NCI-H2196 treated with DMSO at 0.1 percent for 48 hours (cell line): ENCODE measurements around the gene RNF152.

ENCODE experiments used
- DNase-seq: peaks from one replicate; lab custom pipeline; 2025; ENCODE audit not compliant: unreplicated experiment; lab: John Stamatoyannopoulos, UW

Gene RNF152

DNA sequence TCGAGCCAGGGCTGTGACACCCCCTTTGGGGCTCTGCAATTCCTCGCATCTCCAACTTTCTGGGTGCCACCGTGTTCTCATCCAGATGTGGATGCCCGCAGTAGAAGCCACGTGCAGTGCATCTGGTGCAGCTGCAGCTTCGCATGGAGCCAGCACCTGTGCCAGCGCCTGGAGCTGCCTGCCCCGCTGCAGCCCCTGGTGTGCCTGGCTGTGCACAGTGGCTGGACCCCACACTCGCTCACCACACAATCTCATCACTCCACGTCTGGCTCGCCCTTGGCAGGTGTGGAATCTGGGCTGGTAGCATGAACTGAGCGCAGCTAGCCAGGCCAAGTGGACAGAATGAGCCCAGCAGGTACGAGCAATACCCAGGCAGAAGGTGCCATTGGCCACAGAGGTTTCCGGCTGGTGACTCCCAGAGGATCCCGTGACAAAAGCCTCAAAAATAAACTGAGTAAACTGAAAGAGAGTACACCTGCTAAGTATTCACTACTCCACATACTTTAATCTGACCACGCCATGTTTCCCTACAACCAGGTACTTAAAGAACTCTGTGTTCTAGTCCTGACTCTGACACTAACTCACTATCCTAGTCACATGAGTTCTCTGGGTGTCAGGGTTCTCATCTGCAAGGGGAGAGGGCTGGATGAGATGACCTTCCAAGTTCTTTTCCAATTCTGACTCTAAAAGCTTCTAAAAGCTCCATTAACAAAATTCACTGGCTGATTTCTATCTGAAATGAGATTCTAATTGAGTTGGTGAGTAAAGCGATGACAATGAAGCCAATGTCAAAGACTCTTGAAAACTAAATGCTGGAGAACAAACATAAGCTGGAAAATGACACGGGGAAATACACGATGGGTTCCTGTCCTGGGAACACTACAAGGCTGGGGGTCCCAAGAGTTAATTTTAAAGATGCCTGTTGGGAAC lies 37.1 kb downstream of the RNF152 start:
- DNase-seq, result no peak

DNA sequence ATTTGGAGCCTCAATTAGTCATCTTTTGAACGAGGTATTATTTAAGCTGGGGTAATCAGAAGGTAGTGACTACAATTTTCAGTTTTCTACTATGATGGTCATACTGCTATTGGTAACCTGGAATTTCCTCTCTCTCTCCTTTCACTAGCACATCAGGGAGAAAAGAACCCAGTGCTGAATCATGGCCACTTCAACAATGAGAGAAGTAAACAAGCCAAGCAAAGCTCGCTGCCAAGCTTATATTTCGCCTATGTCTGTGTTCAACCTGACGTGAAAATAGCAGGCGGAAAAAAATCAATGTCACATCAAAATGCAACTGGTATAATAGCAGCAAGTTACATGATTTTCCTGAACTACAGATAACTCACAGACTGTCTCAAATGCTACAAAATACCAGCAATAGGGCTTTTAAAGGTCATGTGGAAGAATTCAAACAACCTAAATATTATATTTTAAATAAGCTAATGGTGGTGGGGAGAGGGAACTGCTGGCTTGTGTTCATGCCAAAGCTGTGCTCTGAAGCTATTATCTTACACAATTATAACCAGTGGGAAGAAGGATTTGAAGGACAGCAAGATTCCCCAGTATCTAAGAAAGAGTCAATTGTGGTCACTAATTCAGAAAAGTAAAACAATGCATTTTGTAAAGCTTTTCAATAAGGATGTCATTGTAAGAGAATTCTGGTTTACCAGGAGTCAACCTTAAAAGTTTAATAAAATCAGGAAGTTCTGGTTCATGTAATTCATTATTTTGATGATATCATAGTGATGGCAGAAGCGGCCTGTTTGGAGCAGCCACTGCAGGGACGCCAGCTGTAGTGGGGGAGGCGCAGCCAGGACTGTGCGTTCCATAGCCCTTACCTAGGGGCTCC lies 38.0 kb downstream of the RNF152 start:
- DNase-seq, result no peak

DNA sequence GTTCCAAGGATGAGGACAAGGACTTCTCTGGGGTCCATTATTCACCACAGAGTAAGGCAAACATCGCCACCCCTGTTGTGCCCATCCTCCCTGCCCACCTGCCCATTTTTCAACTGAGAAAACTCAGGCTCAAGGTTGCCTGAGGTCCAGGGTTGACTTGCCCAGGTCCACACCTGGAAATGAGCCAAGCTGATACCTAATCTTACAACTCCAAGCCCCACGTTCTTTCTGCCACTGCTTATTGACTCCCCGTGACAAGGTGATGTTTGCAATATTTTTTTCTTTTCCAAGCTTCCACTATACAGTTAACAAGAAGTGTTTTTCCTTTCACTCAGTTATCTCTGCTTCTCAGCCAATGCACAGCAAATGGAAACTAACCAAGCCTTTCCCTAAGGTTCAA lies 39.0 kb downstream of the RNF152 start:
- DNase-seq, result no peak

DNA sequence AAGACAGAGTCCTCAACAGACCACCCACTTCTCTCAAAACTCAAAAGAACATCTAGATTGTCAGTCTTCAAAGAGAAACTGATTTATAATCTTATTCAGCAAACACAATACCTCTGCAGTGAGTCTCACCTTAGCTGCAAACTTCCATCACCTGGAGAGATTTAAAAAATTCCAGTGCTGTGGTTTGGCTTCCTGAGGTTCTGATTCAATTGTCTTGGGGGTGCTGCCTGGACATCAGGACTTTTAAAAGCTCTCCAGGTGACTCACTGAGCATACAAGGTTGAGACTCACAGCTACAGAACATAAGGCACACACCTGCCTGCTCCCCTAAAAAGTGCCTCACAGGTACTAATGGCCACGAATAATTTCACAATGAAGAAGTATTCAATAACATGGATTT lies 40.3 kb downstream of the RNF152 start:
- no peak for DNase-seq

DNA sequence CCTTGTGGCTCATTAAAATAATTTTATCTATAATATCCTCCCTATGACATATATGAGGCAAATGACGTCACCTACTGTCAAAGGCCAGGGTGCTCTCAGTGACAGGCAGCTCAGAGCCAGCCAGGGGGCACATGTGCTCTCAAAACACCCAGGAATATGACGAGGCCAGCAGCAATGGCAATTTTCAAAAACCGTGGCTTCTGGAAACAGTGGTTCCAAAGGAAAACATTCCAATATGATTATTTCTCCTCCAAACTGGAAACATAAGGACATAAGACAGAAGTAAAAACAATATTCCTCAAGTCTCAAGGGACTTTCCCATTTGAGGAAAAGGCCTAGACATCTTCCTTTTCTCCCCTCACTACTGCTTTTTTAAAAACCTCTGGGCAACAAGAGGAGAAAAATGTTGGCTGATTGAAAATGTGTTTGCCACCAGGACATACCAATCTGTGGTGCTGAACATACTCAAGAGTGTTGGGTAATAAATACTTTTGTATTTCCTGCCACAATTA lies 40.8 kb downstream of the RNF152 start:
- no peak for DNase-seq

DNA sequence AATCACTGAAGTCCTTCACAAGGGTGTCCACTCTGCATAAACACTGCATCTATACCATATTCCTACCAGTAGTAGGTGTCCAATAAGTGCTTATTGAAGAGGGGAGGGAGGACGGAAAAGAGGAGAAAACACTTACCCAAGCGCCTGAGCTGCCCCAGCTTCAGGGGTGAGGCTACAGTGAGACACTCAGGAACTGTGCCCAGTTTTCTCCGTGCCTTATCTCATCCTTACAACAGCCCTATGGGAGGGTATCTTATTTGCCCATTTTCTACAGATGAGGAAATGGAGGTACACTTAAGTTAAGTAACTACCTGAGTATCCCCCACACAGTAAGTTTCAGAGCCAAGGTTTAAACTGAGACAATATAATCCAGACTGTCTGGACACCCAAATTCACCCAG lies 41.5 kb downstream of the RNF152 start:
- no peak for DNase-seq

DNA sequence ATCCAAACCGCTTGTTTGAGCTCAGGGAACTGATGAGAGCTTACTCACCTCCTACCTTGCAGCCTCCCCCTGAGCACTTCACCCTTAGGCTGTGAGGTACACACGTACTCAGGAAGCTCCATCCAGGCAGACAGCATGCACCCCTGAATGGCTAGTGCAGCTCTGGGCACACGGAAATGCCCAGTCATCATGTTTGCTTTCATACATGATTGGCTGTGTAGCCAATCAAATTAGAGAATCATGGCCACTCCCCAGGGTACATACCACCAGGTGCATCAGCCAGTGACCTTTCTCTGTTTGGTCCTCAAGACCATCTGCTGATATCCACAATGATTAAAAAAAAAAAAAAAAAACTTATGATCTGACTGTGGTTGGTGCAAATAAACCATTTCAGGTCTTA lies 42.1 kb downstream of the RNF152 start:
- no peak for DNase-seq

DNA sequence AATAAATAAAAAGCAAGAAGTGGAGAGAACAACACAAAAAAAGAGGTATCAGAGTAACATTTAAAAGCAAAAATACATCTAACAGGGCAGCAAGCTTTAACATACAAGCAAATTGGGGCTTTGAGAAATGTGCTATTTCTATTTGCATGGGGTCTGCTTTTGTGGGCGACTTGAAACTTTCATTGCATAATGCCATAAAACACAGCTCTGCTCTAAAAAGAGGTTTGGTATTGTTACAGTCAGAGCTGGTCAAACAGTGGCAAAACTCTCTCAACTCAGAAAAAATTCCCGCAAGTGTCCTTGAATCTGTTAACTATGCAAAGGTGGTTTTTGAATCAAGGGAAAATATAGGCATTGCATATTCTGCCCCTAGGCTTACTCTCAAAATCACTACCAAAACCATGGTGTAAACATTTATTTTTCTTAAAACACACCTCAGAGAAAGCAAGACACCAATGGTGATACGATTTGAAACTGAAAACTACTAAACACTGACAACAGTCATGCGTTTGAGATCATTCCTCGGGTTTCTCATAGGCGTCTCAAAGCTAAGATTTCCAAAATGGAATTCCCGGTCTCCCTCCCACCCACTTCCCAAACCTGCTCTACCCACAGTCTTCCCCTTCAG lies 45.5 kb downstream of the RNF152 start:
- no peak for DNase-seq

DNA sequence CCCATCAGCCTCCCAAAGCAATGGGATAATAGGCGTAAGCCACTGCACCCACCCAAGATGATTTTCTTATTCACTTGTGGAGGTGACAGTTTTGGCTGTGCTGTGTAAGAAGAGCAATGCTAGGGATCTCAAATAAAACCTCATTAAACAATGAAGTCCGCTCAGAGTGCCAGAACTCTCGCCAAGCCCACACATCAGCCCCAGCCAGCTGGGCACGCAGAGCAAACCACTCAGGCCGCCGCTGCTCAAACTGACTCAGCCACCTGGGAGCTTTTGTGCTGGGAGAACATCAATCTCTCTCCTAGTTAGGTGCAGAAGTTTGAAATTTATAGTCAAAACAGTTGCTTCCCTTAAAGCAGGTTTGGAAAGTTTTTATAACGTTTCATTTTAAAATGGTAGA lies 47.6 kb downstream of the RNF152 start:
- no peak for DNase-seq

DNA sequence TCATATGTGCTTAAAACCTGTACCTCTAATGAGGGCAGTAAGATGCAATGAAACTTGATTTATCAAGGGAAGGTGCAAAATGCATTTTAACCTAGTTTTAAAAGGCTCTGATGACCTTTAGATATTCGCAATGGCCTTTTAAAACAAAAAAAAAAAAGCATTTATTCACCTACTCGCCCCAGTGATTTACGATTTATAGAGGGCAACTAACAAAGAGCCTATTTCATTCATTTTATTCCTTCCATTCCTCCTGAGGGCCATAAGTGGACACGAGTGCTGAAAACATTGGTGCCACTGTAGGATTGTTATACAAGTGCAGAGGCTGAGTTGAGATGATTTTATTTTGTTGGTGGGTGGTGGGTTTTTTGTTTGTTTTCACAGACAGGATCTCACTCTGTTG lies 48.1 kb downstream of the RNF152 start:
- DNase-seq, result no peak

DNA sequence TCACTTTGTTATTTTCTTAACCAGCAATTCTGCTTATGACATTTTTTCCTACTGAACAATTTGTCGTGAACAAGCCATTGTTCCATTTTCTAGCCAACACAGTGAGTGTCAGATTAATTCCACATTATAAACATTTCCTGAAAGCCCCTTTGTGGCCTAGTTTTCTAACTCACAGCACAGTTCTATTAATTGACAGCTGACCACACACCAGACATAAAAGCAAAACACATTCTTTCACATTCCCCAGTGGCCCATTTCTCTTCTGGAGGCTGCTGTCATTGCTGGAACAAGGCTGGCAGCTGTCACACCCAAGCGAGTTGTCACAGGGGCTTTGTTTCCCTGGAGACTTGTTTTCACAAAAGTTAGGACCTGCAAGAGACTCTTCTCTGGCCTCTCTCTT lies 50.7 kb downstream of the RNF152 start:
- DNase-seq, result no peak

DNA sequence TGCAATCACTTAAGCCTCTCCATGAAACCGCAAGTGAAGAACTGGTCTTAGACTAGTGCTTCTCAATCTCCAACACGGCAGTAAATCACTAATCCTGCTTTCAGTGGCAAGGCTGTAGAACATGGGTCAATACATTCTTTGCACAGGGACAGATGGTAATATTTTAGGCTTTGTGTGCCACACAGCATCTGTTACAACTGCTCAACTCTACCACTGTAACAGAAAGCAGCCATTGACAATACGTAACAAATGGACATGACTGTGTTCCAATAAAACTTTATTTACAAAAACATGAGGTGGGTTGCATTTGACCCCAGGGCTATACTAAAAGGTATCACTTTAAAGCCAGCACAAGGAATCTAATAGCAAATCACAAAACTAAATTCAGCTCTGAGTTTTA lies 51.1 kb downstream of the RNF152 start:
- no peak for DNase-seq

DNA sequence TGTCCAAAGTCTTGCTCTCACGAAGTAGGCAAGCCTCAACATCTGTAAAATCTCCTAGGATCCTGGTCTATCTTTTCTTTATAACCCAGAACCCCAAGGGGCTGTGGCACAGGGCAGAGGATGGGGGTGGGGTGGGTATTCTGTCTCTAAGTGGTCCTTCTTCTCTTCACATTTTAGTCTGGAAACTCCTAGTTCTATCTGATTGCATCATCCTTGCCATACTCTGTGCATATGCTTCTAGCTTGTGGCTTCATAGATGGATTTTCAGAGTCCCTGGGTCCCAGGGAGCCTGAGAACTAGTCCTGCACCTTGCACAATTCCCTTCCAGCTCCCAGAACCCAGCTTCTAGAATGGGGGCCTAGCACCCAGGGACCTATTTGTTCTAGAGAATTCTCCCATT lies 52.5 kb downstream of the RNF152 start:
- DNase-seq, result no peak

DNA sequence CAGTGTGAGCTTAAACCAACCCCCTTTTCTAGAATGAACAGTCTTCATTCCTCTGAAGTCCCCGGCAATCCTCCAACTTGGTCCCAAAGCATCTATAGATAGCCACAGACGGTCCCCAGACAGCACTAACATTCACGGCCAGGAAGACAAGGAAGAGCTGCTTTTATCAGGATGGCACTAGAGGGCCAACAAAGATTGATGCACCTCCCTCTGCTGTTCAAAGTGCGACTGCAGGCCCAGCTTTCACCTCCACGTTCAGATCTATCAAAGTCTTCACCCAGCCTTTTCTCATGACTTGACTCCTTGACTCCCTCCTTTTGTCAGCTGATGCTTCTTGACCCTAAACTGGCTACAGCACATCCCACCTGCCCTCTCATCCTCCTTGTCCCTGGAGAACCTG lies 54.3 kb downstream of the RNF152 start:
- DNase-seq, result no peak

DNA sequence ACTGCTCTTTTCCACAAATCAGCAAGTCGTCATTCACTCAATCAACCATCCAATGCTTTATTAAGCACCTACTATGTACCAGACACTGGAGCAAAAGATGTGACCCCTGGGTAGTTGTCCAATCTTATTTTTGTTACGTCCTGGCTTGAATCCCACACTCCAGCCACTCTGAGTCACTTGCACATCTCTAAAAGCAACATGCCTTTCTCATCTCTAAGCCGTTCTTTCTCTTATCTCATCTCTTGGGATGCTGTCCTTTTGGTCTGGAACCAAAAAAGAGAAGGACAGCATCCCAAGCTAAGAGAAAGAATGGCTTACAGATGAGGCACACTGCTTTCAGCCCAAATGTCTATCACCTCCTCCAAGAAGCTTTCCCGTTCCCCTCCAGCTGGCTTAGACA lies 58.8 kb downstream of the RNF152 start:
- no peak for DNase-seq

DNA sequence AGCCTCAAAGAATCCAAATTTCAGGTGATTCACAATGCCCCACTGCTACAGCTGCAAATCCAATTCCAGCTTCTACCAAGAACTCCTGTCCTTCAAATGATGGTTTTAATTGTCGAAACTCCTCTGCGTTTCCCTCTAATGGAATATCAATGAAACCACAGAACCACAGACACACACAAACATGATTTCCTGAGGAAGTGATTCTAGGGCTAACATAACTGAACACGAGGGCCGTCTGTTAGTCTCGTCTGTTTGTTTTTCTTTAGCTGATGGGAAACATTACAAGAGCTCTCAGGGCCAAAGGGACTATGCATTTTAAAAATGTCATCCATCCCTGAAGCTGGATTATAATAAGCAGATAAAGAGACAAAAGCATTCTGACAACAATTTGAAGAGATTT lies 59.4 kb downstream of the RNF152 start:
- no peak for DNase-seq

DNA sequence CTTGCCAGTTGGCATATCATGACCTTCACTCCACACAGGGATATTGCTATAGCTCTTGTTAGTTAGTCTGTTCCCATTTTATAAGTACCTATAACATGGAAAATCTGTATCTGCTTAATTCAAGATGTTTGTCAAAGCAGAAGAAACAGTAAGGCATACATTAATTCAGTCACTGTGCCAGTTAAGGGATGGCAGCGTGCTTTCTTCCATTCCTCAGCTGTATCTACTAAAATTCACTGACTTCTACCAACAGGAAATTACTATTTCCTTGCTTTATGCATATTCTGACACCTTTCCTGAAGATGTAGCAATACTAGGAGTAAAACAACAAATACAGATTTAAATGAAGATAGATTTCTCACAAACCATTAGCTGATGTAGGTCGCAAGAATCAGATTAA lies 59.9 kb downstream of the RNF152 start:
- DNase-seq, result no peak

DNA sequence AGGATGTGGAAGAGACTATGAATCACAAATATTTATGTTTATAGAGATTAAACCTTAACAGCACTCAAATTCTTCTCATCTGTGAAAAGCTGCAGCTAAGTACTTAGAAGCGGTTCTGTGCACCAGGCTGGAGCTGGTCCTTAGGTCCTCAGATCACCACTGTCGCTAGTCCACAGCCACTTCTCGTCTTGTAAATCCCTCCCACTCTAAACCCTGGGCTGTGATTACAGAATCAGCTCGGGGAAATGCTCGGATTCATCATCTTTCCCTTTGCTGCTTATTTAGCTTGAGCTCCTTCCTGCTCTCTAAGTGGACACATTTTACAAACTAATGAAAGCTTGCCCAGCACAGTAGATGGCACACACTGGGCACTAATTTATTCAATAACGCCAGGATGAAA lies 61.7 kb downstream of the RNF152 start:
- DNase-seq, result no peak

DNA sequence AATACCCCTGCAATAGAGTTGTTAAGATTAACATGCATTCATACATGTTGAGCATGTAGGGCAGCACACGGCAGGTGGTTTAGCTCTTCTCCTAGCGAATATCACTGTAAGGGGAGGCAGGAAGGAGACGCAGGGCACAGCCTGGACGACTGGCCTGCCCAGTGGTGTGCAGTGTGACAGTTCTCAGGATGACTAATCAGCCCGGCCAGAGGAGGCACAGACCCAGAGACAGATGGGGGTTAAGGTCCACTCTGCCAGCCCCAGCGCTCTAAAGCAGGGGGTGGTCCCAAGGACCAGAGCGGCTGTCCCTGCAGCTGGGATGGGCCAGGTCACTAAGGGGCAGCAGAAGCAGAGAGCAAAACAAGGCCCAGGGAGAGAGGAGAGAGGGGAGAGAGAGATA lies 63.7 kb downstream of the RNF152 start:
- DNase-seq, result no peak

DNA sequence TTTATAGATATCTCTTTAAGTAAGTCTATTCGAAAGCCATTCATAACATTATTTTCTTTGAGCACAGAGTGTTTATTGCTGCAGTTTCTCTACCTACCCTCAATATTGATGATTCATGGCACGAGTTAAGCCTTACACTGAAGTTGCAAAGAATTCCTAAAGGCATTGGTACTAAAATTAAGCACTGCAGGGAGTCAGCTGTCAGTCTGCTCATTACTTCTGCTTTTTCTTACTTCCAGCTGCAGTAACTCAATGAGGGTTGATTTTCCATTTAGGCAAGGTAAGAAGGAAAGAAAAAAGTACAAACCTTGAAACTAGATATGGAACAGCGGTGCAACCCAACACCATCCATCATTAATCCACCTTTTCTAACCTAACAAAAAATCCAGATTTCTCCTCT lies 65.2 kb downstream of the RNF152 start:
- no peak for DNase-seq

DNA sequence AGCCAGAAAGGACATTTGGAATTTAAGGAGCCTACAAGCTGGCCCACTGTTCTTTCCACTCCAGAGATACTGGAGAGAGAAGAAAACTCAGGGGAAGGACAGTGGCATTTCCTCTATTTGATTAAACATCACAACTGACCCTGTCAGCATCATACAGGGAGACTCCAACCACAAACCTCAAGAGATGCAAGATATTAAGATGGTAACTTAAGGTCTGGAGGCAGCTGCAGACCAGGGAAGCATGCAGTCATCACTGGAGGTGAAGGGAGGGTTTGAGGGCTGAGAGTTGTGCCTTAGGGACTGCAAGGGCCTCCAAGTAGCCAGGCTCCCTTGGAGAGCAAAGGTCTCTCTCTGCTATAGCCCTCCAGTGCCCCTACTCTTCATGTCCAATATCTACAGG lies 67.4 kb downstream of the RNF152 start:
- DNase-seq, result no peak
